GM21786 (cell line): Measurements from ENCODE around the gene SRGAP3.

Experiments used
- ATAC-seq: cut with Tn5 transposase; IDR thresholded peaks from one replicate; pipeline ENCODE4 v1.9.1; 2021; ENCODE audit not compliant: unreplicated experiment

SRGAP3 gene

DNA sequence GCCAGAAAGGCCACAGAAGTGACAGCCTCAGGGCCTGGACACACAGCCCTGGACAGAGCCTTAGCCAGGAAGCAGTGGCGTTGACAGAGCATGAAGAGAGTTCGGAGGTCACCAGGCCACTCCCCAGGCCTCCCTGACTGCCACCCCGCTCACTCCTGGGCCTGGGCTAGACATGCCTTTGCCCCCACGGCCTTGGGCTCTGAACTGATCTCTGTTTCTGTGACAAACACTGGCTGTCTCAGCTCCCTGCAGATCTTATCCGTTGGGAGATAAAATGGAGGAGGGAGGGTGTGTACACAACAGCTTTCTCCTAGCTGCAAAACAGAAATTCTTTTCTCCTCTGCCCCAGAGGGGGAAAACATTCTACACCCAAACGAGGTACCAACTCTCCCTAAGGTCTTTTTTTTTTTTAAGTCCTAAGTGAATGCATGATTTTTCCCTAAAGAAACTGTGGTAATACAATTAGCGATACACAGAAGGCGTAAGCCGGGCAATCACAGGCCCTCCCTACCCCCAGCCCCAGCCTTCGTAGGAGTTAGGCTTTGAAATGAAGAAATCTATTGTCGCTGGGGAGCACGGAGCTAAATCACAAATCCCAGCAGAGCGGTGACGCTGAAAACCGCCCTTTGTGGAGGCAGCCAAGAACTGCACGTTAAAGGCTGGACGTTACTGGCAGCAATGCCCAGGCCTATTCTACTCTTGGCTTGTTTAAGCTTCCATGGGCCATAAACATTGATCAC is 45.0 kb downstream of the SRGAP3 start:
- no peak for ATAC-seq

GRCh38 chr3:9203317-9203716 is 46.1 kb downstream of the SRGAP3 start:
- ATAC-seq, result no peak

- no peak for ATAC-seq
Measured at GRCh38 chr3:9202546-9202945, 46.9 kb downstream of the SRGAP3 start.

DNA sequence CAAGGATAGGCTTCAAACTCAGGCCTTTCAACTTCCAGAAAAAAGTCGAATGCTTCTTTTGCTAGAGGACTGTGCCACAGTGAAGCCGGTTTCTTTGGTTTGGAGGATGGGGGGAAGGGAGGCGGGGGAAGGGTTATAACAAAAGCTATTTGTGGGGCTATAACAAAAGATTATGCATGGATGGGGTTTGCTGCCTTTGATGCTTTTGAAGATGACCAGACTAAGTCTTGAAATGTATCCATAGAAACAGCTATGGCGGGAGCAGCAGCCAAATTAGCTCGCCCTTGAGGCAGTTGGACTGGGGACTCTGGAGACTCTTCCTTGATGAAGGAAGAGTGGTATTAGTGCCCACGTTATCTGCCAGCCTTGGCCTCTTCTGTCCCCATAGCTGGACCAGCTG is 47.5 kb downstream of the SRGAP3 start:
- no peak for ATAC-seq

DNA sequence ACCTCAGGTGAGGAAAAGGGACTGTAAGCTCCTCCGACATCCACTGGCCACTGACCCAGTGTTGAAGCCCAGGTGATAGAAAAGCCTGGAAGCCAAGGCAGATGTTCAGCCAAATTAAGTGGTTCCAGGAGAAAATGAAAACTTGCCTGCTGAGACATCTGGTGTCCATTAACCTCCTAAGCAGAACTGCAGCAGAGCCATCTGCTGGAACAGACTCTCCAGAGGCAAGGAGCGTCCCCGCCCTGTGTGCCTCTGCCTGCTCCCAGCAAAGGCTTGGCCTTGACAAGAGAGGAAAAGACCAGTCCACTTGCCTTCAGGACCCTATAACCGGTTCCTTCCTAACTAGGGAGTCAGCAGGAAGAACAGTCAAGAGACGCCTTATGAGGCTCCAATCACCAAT is 48.2 kb downstream of the SRGAP3 start:
- ATAC-seq, result no peak

GRCh38 chr3:9199775-9200174 is 49.7 kb downstream of the SRGAP3 start:
- no peak for ATAC-seq

DNA sequence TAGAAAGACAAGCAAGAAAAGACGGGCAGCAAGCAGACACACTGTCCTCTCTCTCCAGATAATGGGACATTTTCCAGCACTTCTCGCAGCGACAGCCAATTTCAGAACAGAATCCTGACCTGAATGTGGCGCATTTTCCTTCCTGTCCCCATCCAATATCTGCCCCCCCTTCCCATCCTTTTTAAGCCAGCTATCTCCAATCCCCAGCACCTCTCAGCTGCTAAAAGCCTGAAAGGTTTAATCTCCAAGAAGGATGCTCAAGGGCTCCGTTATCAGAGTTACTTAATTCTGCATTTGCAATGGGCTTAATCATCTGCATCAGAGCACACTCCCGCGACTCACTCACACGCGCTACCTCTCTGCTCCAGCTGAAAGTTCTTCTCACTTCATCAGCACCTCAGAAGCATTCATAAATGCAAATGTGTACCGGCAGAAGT is 50.5 kb downstream of the SRGAP3 start:
- ATAC-seq, result no peak

- ATAC-seq, result no peak
Measured at GRCh38 chr3:9198261-9198660, 51.2 kb downstream of the SRGAP3 start.

- no peak for ATAC-seq
Measured at GRCh38 chr3:9196020-9196419, 53.4 kb downstream of the SRGAP3 start.

DNA sequence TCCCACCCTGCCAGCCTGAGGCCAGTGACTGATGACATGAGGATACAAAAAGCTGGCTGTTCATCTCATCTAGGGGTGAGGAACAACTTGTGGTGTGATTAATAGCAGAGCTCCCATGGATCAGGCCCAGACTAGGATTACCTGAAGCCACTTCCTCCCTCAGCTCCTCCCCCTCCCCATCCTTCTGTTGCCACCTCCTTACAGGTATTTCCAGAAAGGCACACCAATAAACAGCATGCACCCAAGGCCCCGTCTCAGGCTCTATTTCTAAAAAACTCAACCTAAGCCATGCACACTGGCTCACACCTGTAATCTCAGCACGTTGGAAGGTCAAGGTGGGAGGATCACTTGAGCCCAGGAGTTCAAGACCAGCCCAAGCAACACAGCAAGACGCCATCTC is 54.1 kb downstream of the SRGAP3 start:
- ATAC-seq, result no peak

DNA sequence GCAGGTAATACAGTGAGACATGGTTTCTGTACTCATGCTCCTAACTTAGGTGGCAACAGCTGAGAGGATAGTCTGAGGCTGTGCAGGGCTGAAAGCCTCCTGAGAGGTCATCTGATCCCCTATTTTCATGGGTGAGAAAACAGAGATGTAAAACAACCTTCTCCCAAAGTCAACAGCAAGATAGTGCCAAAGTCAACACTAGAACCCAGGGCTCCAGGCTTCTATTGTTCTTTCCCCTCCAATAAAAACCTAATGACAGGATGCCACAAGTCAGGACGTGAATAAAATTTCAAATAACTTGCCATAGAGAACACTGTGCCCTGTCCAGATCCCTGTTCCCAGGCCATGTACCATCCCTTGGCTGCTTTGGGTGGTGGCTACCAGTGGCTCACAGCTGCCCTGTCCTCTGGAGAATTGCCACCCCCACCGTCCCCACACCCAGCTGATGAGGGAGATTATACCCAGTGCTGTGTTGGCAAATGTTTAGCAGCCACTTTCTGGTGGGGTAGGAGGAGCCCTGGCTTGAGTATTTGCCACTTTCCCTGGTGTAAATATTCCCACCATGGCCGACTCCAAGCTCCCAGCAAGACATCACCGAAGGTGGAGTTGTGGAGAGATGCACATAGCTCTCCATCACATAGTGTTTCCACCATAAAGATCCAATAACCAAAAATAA is 54.8 kb downstream of the SRGAP3 start:
- no peak for ATAC-seq

DNA sequence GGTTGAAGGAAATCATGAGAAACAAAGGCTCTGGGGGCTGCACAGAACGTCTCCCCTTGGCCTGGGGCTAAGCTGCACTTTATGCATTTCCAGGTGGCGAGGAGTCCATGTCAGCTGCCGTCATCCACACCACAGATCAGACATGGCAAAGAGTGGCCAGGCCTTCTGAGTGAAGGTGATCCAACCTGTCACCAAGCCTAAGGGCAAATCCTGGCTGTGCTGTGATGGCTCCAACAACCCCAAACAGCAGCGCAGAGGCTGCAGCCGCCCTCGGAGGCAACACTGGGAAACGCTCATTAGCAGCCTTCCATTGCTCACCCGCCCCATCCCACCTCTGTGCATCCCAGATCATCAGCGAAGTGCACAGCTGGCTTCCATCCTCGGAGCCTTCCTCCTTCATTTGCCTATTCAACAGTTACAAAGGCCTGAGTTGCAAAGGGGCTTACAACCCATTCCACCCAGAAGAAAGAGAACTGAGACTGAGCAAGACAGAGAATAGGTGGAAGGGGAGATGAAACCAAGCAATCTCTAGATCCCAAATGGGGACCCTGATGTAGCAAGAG is 55.7 kb downstream of the SRGAP3 start:
- ATAC-seq, result no peak

DNA sequence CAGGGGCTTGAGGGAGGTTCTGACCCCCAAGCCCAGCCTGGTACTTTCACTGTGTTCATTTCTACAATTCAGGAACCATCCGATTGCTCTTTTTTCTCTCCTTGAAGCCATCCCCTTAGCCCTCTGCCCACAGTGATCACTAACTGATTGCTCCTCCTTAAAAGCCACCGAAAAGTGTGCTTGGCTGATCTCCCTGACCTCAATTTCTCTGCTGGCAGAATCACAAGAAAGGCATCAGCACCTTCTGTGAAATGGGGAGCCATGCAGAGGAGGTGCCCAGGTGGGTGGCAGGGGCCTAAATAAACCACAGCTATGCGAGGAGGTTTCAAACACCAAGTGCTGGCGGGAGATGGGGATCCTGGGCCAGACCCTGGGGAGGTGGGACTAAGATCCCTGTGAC is 56.2 kb downstream of the SRGAP3 start:
- ATAC-seq, result no peak

DNA sequence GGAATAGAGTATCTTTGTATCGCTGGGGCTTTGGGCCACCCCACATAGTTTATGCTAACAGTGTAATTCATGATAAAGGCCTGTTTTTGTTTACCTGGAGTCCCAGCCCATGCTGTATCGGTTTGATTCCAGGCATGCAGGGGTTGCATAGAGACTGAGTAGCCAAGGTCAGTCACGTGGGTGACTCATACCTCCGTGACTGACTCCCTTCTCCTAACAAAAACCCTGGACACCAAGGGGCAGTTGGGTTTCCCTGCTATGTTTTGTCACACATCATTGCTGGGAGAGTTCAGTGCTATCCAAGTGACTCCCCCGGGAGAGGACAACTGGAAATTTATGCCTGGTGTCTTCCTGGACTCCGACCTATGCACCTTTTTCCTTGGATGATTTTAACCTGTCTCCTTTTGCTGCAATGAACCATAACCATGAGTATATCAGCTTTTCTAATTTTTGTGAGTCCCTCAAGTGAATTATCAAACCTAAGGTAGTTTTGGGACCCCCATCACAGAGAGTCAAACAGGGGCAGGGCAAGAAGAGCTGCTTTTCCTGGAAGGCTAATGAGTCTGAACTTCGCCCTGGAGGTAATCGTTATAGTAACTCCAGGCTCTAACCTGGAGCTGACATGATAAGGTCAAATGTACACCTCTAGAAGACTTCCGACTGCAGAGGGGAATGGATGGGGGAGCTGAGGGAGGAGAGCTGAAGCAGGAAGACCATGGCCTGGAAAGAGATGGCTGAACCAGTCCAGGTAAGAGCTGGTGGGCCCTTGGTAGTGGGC is 57.0 kb downstream of the SRGAP3 start:
- no peak for ATAC-seq

GRCh38 chr3:9190276-9190675 is 59.2 kb downstream of the SRGAP3 start:
- ATAC-seq, result no peak

GRCh38 chr3:9188583-9188982 is 60.9 kb downstream of the SRGAP3 start:
- no peak for ATAC-seq

GRCh38 chr3:9185701-9186100 is 63.7 kb downstream of the SRGAP3 start:
- no peak for ATAC-seq

GRCh38 chr3:9185046-9185445 is 64.4 kb downstream of the SRGAP3 start:
- no peak for ATAC-seq

- ATAC-seq, result no peak
Measured at GRCh38 chr3:9184461-9184835, 65.0 kb downstream of the SRGAP3 start.

DNA sequence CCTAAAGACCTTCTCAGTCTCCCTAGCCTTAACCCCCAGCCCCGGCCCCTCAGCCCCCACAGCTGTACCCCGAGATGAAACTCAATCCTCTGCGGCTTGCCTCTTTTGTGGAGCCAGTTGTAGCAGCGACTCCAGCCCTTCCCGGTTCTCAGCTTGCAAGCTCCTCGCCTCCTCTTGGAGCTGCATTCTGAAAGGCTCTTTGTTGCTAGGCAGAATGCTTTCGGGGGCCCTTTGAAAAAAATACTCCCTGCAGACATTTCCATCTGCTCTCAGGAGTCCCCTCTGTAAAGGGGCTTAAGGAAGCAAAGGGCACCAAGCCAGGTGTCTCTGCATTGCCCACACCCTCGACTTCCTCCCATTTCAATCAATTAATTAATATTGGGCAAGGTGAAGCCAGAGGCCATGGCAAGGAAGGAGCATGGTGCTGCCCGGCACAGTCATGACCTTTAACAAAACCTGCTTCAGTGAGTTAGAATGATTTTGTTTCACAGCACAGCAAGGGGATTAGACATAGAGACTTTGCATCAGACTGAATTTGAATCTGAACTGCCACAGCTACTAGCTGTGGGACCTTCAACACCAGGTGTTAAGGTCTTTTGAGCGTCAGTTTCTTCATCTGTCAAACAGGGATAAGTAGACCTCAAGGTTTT is 65.5 kb downstream of the SRGAP3 start:
- ATAC-seq, result no peak

GRCh38 chr3:9183011-9183410 is 66.4 kb downstream of the SRGAP3 start:
- ATAC-seq, result no peak
